ENCODE measurements around the gene ANKZF1.

DNA sequence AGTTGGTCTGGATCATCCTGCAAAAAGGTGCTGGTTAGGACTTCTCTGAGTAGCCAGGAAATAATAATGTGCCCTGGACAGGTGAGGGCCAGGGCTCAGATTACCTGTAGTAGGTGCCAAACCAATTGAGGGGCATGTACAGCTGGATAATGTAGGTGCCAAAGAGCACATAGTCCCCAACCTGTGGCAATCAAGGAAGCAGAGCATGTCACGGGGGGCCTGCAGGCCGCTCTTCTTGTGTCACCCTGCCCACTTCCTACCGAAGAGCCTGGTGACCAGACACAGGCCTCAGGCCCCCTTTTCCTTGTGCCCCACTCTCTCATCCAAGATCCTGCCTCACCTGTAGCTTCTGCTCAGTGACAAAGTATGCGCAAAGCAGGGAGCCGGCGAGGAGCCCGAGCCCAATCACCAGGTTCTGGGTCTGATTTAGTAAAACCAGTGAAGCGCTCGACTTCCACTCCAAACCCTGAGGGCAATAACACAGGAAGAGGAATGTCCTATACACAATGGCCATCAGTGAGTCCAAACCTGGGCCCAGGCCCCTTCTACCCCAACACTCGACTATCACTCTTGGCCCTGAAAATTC, 16.0 kb upstream of the ANKZF1 start:
- TF ChIP-seq RCOR1 (IDR thresholded peaks at IDR 0.05; ENCODE audit: insufficient replicate concordance, low read length): no peak
- no peak for TF ChIP-seq MAFK (IDR thresholded peaks at IDR 0.05; ENCODE audit: low read depth, low read length)
- TF ChIP-seq, protein P1, sequence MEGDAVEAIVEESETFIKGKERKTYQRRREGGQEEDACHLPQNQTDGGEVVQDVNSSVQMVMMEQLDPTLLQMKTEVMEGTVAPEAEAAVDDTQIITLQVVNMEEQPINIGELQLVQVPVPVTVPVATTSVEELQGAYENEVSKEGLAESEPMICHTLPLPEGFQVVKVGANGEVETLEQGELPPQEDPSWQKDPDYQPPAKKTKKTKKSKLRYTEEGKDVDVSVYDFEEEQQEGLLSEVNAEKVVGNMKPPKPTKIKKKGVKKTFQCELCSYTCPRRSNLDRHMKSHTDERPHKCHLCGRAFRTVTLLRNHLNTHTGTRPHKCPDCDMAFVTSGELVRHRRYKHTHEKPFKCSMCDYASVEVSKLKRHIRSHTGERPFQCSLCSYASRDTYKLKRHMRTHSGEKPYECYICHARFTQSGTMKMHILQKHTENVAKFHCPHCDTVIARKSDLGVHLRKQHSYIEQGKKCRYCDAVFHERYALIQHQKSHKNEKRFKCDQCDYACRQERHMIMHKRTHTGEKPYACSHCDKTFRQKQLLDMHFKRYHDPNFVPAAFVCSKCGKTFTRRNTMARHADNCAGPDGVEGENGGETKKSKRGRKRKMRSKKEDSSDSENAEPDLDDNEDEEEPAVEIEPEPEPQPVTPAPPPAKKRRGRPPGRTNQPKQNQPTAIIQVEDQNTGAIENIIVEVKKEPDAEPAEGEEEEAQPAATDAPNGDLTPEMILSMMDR (conservative IDR thresholded peaks at IDR 0.05; ENCODE audit: low read depth, low read length): no peak
- TF ChIP-seq, protein P2, sequence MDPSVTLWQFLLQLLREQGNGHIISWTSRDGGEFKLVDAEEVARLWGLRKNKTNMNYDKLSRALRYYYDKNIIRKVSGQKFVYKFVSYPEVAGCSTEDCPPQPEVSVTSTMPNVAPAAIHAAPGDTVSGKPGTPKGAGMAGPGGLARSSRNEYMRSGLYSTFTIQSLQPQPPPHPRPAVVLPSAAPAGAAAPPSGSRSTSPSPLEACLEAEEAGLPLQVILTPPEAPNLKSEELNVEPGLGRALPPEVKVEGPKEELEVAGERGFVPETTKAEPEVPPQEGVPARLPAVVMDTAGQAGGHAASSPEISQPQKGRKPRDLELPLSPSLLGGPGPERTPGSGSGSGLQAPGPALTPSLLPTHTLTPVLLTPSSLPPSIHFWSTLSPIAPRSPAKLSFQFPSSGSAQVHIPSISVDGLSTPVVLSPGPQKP (IDR thresholded peaks at IDR 0.05; ENCODE audit: borderline replicate concordance, low read depth, low read length): no peak
- TF ChIP-seq POLR2A (IDR thresholded peaks at IDR 0.05; ENCODE audit: low read depth, low read length): no peak
- no peak for TF ChIP-seq RFX5 (IDR thresholded peaks at IDR 0.05; ENCODE audit: low read depth, low read length)
- TF ChIP-seq FOS (IDR thresholded peaks at IDR 0.05; ENCODE audit: low read depth, low read length): no peak
- TF ChIP-seq MXI1 (IDR thresholded peaks at IDR 0.05; ENCODE audit: borderline replicate concordance, low read depth, low read length): no peak
- no peak for TF ChIP-seq CEBPB (IDR thresholded peaks at IDR 0.05; ENCODE audit: low read depth, low read length)
- no peak for TF ChIP-seq NFE2L2 (IDR thresholded peaks at IDR 0.05; ENCODE audit: low read depth, low read length)
- TF ChIP-seq, protein P3, sequence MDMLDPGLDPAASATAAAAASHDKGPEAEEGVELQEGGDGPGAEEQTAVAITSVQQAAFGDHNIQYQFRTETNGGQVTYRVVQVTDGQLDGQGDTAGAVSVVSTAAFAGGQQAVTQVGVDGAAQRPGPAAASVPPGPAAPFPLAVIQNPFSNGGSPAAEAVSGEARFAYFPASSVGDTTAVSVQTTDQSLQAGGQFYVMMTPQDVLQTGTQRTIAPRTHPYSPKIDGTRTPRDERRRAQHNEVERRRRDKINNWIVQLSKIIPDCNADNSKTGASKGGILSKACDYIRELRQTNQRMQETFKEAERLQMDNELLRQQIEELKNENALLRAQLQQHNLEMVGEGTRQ (IDR thresholded peaks at IDR 0.05; ENCODE audit: low read depth, low read length): no peak
- no peak for TF ChIP-seq RAD21 (IDR thresholded peaks at IDR 0.05; ENCODE audit: low read length)
- no peak for TF ChIP-seq SMC3 (IDR thresholded peaks at IDR 0.05; ENCODE audit: low read depth, low read length)
- TF ChIP-seq CHD1 (IDR thresholded peaks at IDR 0.05; ENCODE audit: low read depth, low read length): no peak
